H9 (cell line): ENCODE measurements around the gene NTPCR. TPM values are rescaled to one million over a fixed set of nuclear protein-coding genes. Genes with fewer than 3 reads are reported as not detected.

Experiments used
- DNase-seq: peaks from one replicate; pipeline ENCODE4 v3.0.0-alpha.2; 2017
- H2AFZ ChIP-seq: one replicate; pipeline ENCODE4 v1.6.1; 2013; ENCODE audit warnings: mild to moderate bottlenecking, low read length, control low read depth, moderate library complexity
- H2AK5ac ChIP-seq: 2 replicates; pipeline ENCODE4 v1.6.1; 2013; ENCODE audit warnings: low read length, control low read depth, mixed read lengths; ENCODE audit not compliant: insufficient read length
- H2BK120ac ChIP-seq: one replicate; pipeline ENCODE4 v1.6.1; 2013; ENCODE audit warnings: low read depth, mild to moderate bottlenecking, low read length, control low read depth, inconsistent platforms; ENCODE audit not compliant: poor library complexity, severe bottlenecking
- H2BK12ac ChIP-seq: 2 replicates; pipeline ENCODE4 v1.6.1; 2013; ENCODE audit warnings: low read length, control low read depth, mixed read lengths, low read depth; ENCODE audit not compliant: insufficient read length
- H2BK15ac ChIP-seq: 2 replicates; pipeline ENCODE4 v1.6.1; 2013; ENCODE audit warnings: low read depth, low read length, control low read depth
- H2BK20ac ChIP-seq: one replicate; pipeline ENCODE4 v1.6.1; 2013; ENCODE audit warnings: low read depth, mild to moderate bottlenecking, low read length, control low read depth, inconsistent platforms; ENCODE audit not compliant: poor library complexity, severe bottlenecking
- H2BK5ac ChIP-seq: 2 replicates; pipeline ENCODE4 v1.6.1; 2013; ENCODE audit warnings: low read length, control low read depth, mixed read lengths; ENCODE audit not compliant: insufficient read length
- H3K14ac ChIP-seq: 2 replicates; pipeline ENCODE4 v1.6.1; 2013; ENCODE audit warnings: low read length, control low read depth; ENCODE audit not compliant: insufficient read depth
- H3K18ac ChIP-seq: 2 replicates; pipeline ENCODE4 v1.6.1; 2013; ENCODE audit warnings: low read depth, mild to moderate bottlenecking, mixed read lengths, low read length, control low read depth; ENCODE audit not compliant: insufficient read length
- H3K23ac ChIP-seq: 2 replicates; pipeline ENCODE4 v1.6.1; 2013; ENCODE audit warnings: low read length, control low read depth, mixed read lengths, low read depth; ENCODE audit not compliant: insufficient read length
- H3K23me2 ChIP-seq: 2 replicates; pipeline ENCODE4 v1.6.1; 2013; ENCODE audit warnings: low read depth, mild to moderate bottlenecking, mixed read lengths, low read length, control low read depth; ENCODE audit not compliant: insufficient read length, poor library complexity, severe bottlenecking
- H3K27ac ChIP-seq: 2 replicates; pipeline ENCODE4 v1.5.1; 2013; ENCODE audit warnings: low read length, control low read depth, mixed read lengths, low read depth; ENCODE audit not compliant: insufficient read length
- H3K27me3 ChIP-seq: 2 replicates; pipeline ENCODE4 v1.6.1; 2013; ENCODE audit warnings: low read length, control low read depth, inconsistent platforms; ENCODE audit not compliant: insufficient read depth
- H3K4ac ChIP-seq: 2 replicates; pipeline ENCODE4 v1.6.1; 2013; ENCODE audit warnings: low read depth, mild to moderate bottlenecking, control low read depth, inconsistent platforms, low read length, moderate library complexity
- H3K4me1 ChIP-seq: 2 replicates; pipeline ENCODE4 v1.6.1; 2013; ENCODE audit warnings: low read length, control low read depth, inconsistent platforms; ENCODE audit not compliant: insufficient read depth
- H3K4me2 ChIP-seq: 2 replicates; pipeline ENCODE4 v1.6.1; 2013; ENCODE audit warnings: low read length, control low read depth, mixed read lengths; ENCODE audit not compliant: insufficient read length, insufficient read depth
- H3K56ac ChIP-seq: 2 replicates; pipeline ENCODE4 v1.6.1; 2013; ENCODE audit warnings: low read depth, mild to moderate bottlenecking, mixed read lengths, low read length, control low read depth; ENCODE audit not compliant: insufficient read length
- H3K79me1 ChIP-seq: 2 replicates; pipeline ENCODE4 v1.6.1; 2013; ENCODE audit warnings: low read depth, mild to moderate bottlenecking, moderate library complexity, low read length, control low read depth, inconsistent platforms; ENCODE audit not compliant: insufficient read depth, poor library complexity, severe bottlenecking
- H3K79me2 ChIP-seq: 2 replicates; pipeline ENCODE4 v1.6.1; 2013; ENCODE audit warnings: low read length, control low read depth, inconsistent platforms; ENCODE audit not compliant: insufficient read depth
- H3K9ac ChIP-seq: 2 replicates; pipeline ENCODE4 v1.6.1; 2013; ENCODE audit warnings: low read length, control low read depth, mixed read lengths; ENCODE audit not compliant: insufficient read length; ENCODE audit errors: extremely low read depth
- H3K9me3 ChIP-seq: one replicate; pipeline ENCODE4 v1.6.1; 2013; ENCODE audit warnings: low read depth, low read length, inconsistent platforms; ENCODE audit not compliant: control insufficient read depth
- H3T11ph ChIP-seq: one replicate; pipeline ENCODE4 v1.6.1; 2013; ENCODE audit warnings: mild to moderate bottlenecking, low read length, control low read depth, inconsistent platforms
- H4K20me1 ChIP-seq: one replicate; pipeline ENCODE4 v1.6.1; 2013; ENCODE audit not compliant: control insufficient read depth, insufficient read length, insufficient read depth
- H4K5ac ChIP-seq: 2 replicates; pipeline ENCODE4 v1.6.1; 2013; ENCODE audit warnings: low read depth, mild to moderate bottlenecking, mixed read lengths, low read length, control low read depth; ENCODE audit not compliant: insufficient read length
- H4K8ac ChIP-seq: replicated peaks from 2 replicates; pipeline ENCODE4 v1.6.1; 2013; ENCODE audit warnings: low read length, control low read depth, mixed read lengths, low read depth; ENCODE audit not compliant: insufficient read length
- H4K91ac ChIP-seq: 2 replicates; pipeline ENCODE4 v1.6.1; 2013; ENCODE audit warnings: low read depth, mild to moderate bottlenecking, moderate library complexity, mixed read lengths, low read length, control low read depth; ENCODE audit not compliant: insufficient read length
- H3K27ac Mint-ChIP-seq, 3 experiments: 2 replicates in 2 of 3; 3 replicates in 1 of 3; pipeline ENCODE4 v1.8.0; 2020 to 2021; ENCODE audit warnings: mixed read lengths in 3 of 3, mild to moderate bottlenecking in 1 of 3, moderate library complexity in 1 of 3
- H3K27me3 Mint-ChIP-seq: 2 replicates; pipeline ENCODE4 v1.8.0; 2021; ENCODE audit warnings: low read depth, mild to moderate bottlenecking, moderate library complexity, mixed read lengths
- H3K36me3 Mint-ChIP-seq, 3 experiments: 2 replicates in 2 of 3; 3 replicates in 1 of 3; pipeline ENCODE4 v1.8.0; 2020 to 2021; ENCODE audit warnings: low read depth in 3 of 3, mixed read lengths in 3 of 3; ENCODE audit not compliant: insufficient read depth in 1 of 3
- H3K4me1 Mint-ChIP-seq, 2 experiments: 2 replicates each; pipeline ENCODE4 v1.8.0; 2020; ENCODE audit warnings: mixed read lengths in 2 of 2
- H3K4me3 Mint-ChIP-seq, 2 experiments: 2 replicates in 1 of 2; 3 replicates in 1 of 2; pipeline ENCODE4 v1.8.0; 2020 to 2021; ENCODE audit warnings: mild to moderate bottlenecking in 2 of 2, mixed read lengths in 2 of 2, moderate library complexity in 1 of 2
- H3K9me3 Mint-ChIP-seq, 2 experiments: 2 replicates in 1 of 2; 3 replicates in 1 of 2; pipeline ENCODE4 v1.8.0; 2020; ENCODE audit warnings: mild to moderate bottlenecking in 2 of 2, mixed read lengths in 2 of 2, moderate library complexity in 1 of 2
- CTCF ChIP-seq: fragments of 200-600 bp; sonication (generic); conservative IDR thresholded peaks from 3 replicates; pipeline ENCODE4 v1.8.0; 2021; ENCODE audit warnings: antibody characterized with exemption, mild to moderate bottlenecking
- WGBS: extraction: QIAGEN DNeasy Blood & Tissue Kit; methylation state at CpG from one replicate; pipeline ENCODE4 v1.1.7; 2013; ENCODE audit warnings: missing lambda C conversion rate, low lambda C conversion rate, mixed read lengths; ENCODE audit not compliant: insufficient read length; ENCODE audit errors: extremely low coverage; 5-methylcytosine and 5-hydroxymethylcytosine counted together
- long read RNA-seq: library from polyadenylated mRNA; unstranded; transcript quantifications from one replicate; pipeline ENCODE4 v2.0.0, GENCODE V29; 2020
- total RNA-seq: library from RNA; stranded (reverse); gene quantifications from 2 replicates; pipeline ENCODE4 v1.2.1, GENCODE V29; 2021

The NTPCR gene, protein sequence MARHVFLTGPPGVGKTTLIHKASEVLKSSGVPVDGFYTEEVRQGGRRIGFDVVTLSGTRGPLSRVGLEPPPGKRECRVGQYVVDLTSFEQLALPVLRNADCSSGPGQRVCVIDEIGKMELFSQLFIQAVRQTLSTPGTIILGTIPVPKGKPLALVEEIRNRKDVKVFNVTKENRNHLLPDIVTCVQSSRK
- 87.4 and 92.3 TPM in 2 replicates for total RNA-seq
- long read RNA-seq, full-length matches to known transcripts, result 166 of 183 reads
- long read RNA-seq, partial matches to known transcripts, result 5 of 183 reads
- long read RNA-seq, other reads (novel, unspliced or antisense), result 12 of 183 reads

DNA sequence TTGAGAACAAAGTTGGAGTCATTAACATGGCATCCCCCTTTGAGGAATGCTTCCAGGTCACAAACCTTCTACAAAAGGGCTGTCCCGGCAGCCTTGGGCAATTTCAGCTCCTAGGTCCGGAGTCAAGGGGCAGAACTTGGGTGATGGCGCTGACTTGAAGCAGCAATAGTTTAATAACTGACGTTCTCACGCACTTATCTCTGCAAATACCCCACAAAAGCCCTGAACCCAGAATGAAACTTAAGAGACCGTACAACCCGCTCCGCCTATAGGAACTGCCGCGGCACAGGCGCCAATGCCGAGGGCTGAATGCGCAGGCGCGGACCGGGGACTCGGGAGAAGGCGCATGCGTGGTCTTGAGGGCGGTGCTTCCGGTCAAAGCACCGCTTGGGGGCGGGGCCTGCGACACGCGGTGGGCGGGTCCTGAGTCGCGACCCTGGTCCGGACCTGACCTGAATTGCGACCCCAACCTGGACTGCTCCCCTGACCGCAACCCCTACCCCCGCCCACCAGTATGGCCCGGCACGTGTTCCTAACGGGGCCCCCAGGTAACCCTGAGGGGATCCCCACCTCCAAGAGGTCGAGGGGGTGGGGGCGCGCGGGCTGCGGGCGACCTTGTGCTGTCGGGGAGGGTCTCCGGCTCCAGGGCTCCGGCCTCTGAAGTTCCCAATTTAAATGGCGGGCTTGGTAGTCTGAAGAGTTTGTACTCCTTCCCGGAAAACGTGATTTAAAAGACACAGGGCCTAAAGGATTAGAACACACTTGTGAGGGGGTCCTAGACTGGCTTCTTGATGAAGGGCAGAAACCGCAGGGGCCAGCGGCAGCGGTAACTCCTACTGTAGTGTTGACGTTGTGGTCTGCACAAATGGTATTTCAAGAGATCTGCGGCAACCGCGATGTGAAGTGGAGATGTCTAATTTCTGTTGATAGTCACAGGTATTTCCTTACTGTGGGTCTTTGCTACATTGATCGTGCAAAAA is at the start of gene NTPCR:
TSS of gene NTPCR (plus strand) at position 415 of the 980 bp plus-strand sequence. CDS start at position 515, 100 bp downstream.
- Histone ChIP-seq H3K27ac (peak within 1 kb of the TSS; percentile 66), H4K91ac (no peak within 1 kb of the TSS), H3K9me3 (no peaks in the 10 kb centered on the region), H3K4ac (no peak within 1 kb of the TSS), H3K14ac (peak within 1 kb of the TSS; percentile 93; the same call in 1 of the 2 replicates), H3K4me2 (peak within 1 kb of the TSS; percentile 71), H4K8ac (no peak within 1 kb of the TSS), H3K56ac (no peak within 1 kb of the TSS), H4K20me1 (no peaks in the 10 kb centered on the region), H3K79me2 (peaks cover 9% of the 10 kb centered on the region; the same call in 1 of the 2 replicates), H3K79me1 (peaks cover 6% of the 10 kb centered on the region), H3T11ph (no peak within 1 kb of the TSS), H3K23ac (no peak within 1 kb of the TSS), H4K5ac (no peak within 1 kb of the TSS), H3K9ac (peak within 1 kb of the TSS; percentile 87), H2BK15ac (0 out of 2 replicates have a peak within 1 kb of the TSS, but pooled peaks have one; percentile 17), H2BK20ac (no peak within 1 kb of the TSS), H2BK12ac (no peak within 1 kb of the TSS), H2AFZ (peak within 1 kb of the TSS; percentile 98), H3K18ac (peak within 1 kb of the TSS; percentile 91), H3K4me1 (peaks cover 4% of the 10 kb centered on the region; the same call in 1 of the 2 replicates), H3K23me2 (peaks cover 3% of the 10 kb centered on the region), H2AK5ac (no peak within 1 kb of the TSS), H2BK5ac (no peak within 1 kb of the TSS), H3K27me3 (no peaks in the 10 kb centered on the region), H2BK120ac (no peak within 1 kb of the TSS)
- peak; percentile 96 for DNase-seq
- no peaks in the 10 kb centered on the region; a peak in 1 of 5 replicates for H3K9me3 Mint-ChIP-seq
- WGBS, result no CpG with 5 or more reads among the region's 56 CpGs
- peaks cover 6% of the 10 kb centered on the region; the same call in 1 of the 2 replicates for H3K27me3 Mint-ChIP-seq
- peaks cover 0 to 4% (median 0%) of the 10 kb centered on the region in 3 experiments; a peak in 1 of 7 replicates for H3K36me3 Mint-ChIP-seq
- peak within 1 kb of the TSS; percentile 84 to 99 (median 99) for H3K27ac Mint-ChIP-seq
- H3K4me3 Mint-ChIP-seq, result peak within 1 kb of the TSS; percentile 83 to 98
- peak; percentile 19; the same call in 1 of the 3 replicates for TF ChIP-seq CTCF
- H3K4me1 Mint-ChIP-seq, result peaks cover 38 to 41% of the 10 kb centered on the region in 2 experiments
